ENCODE measurements around the gene TMEM135.
A peak's percentile ranks its signal among the peaks of the same experiment; 100 is the strongest.

Gene TMEM135

GRCh38 chr11:87326594-87326993, 288.9 kb downstream of the TMEM135 start:
- no peak overlapping the region for H3K27ac ChIP-seq
- no peak for DNase-seq (ENCODE audit: low read depth, low spot score)

- no peak overlapping the region for H3K27ac ChIP-seq
- no peak for DNase-seq (ENCODE audit: low read depth, low spot score)
These were observed 291.4 kb downstream of the TMEM135 start for GRCh38 chr11:87329172-87329571.

- no peak for DNase-seq (ENCODE audit: low read depth, low spot score)
- no peak overlapping the region for H3K27ac ChIP-seq
These were observed 292.5 kb downstream of the TMEM135 start for GRCh38 chr11:87330187-87330601.

GRCh38 chr11:87331273-87331672, 293.5 kb downstream of the TMEM135 start:
- no peak for DNase-seq (ENCODE audit: low read depth, low spot score)
- H3K27ac ChIP-seq, result no peak overlapping the region

GRCh38 chr11:87338046-87338639, 300.4 kb downstream of the TMEM135 start:
- DNase-seq (ENCODE audit: low read depth, low spot score), result no peak
- H3K27ac ChIP-seq, result no peak overlapping the region

GRCh38 chr11:87339416-87339815, 301.7 kb downstream of the TMEM135 start:
- H3K27ac ChIP-seq, result no peak overlapping the region
- no peak for DNase-seq (ENCODE audit: low read depth, low spot score)

- DNase-seq (ENCODE audit: low read depth, low spot score), result no peak
- no peak overlapping the region for H3K27ac ChIP-seq
These were observed 309.7 kb downstream of the TMEM135 start for GRCh38 chr11:87347441-87347840.

GRCh38 chr11:87347854-87348253, 310.1 kb downstream of the TMEM135 start:
- H3K27ac ChIP-seq, result no peak overlapping the region
- DNase-seq (ENCODE audit: low read depth, low spot score), result no peak

GRCh38 chr11:87351676-87352075, 313.9 kb downstream of the TMEM135 start:
- no peak for DNase-seq (ENCODE audit: low read depth, low spot score)
- H3K27ac ChIP-seq, result no peak overlapping the region

- DNase-seq (ENCODE audit: low read depth, low spot score), result peak; percentile 36
These were observed 315.3 kb downstream of the TMEM135 start for GRCh38 chr11:87352759-87353707.

GRCh38 chr11:87353771-87354345, 316.1 kb downstream of the TMEM135 start:
- H3K27ac ChIP-seq, result no peak overlapping the region
- no peak for DNase-seq (ENCODE audit: low read depth, low spot score)

More at GRCh38 chr11:87352759-87353707, 315.3 kb downstream of the TMEM135 start:
- no peak overlapping the region for H3K27ac ChIP-seq

- DNase-seq (ENCODE audit: low read depth, low spot score), result no peak
- H3K27ac ChIP-seq, result no peak overlapping the region
These were observed 317.9 kb downstream of the TMEM135 start for GRCh38 chr11:87355596-87355995.

GRCh38 chr11:87356428-87356827, 318.7 kb downstream of the TMEM135 start:
- no peak overlapping the region for H3K27ac ChIP-seq
- DNase-seq (ENCODE audit: low read depth, low spot score), result no peak

GRCh38 chr11:87358461-87358860, 320.7 kb downstream of the TMEM135 start:
- H3K27ac ChIP-seq, result no peak overlapping the region
- no peak for DNase-seq (ENCODE audit: low read depth, low spot score)

- no peak overlapping the region for H3K27ac ChIP-seq
- no peak for DNase-seq (ENCODE audit: low read depth, low spot score)
These were observed 321.7 kb downstream of the TMEM135 start for GRCh38 chr11:87359401-87359800.

- no peak overlapping the region for H3K27ac ChIP-seq
- no peak for DNase-seq (ENCODE audit: low read depth, low spot score)
These were observed 324.2 kb downstream of the TMEM135 start for GRCh38 chr11:87361891-87362290.

GRCh38 chr11:87366346-87366745, 328.6 kb downstream of the TMEM135 start:
- DNase-seq (ENCODE audit: low read depth, low spot score), result no peak
- H3K27ac ChIP-seq, result no peak overlapping the region

GRCh38 chr11:87366763-87367405, 329.1 kb downstream of the TMEM135 start:
- H3K27ac ChIP-seq, result no peak overlapping the region
- no peak for DNase-seq (ENCODE audit: low read depth, low spot score)

GRCh38 chr11:87368151-87368550, 330.4 kb downstream of the TMEM135 start:
- DNase-seq (ENCODE audit: low read depth, low spot score), result no peak

GRCh38 chr11:87368858-87369480, 331.2 kb downstream of the TMEM135 start:
- peak overlapping the region; percentile 4 for H3K27ac ChIP-seq
- peak; percentile 27 for DNase-seq (ENCODE audit: low read depth, low spot score)

More at GRCh38 chr11:87368151-87368550, 330.4 kb downstream of the TMEM135 start:
- no peak overlapping the region for H3K27ac ChIP-seq

Measured in epithelial cell of prostate (primary cell).